ENCODE results near the gene FRYL. TPM values are rescaled to one million over a fixed set of nuclear protein-coding genes. Genes with fewer than 3 reads are reported as not detected.

FRYL gene
- total RNA-seq, 1 experiment from 2014 or later, result 43.5 TPM

DNA sequence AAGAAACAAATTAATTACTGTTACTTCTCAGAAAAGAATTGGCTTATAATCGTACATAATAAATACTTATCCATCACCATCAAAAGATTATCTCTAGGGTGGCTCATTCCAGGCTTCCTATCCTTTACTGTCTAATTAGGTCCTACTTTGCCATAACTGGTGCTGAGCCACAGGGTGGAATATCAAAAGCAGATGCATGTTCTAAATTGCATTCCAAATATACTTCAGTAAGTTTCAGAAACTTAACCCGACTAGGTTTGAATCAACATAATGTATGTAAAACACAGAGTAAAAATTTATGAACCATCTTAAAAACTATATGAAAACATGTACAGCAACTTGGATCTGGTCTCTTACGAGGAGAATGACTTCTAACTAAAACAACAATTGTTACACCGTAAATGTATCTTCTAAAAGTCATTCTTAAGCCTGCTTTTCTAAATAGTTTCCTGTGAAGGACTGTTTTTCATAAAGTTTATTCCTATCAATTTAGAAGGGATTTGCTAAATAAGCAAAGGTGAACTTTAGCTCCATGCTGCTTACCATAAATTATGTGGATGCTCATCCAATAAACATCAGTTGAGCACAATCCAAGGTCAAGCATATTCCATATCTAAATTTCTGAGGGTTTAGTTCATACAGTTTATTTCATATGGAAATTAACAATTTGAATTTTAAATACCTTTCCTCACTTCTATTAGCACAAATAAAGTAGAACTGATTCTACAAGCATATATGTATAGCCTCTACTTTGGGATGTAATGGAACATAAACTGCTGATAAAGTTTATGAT is 276.6 kb downstream of the FRYL start:
- no peak for DNase-seq (ENCODE audit: low read depth, low spot score)
- in situ Hi-C loops (cut with HindIII; ENCODE audit: low pct_unique_long_range_greater_than_20kb, low sequenced_read_pairs), result no loop called here

DNA sequence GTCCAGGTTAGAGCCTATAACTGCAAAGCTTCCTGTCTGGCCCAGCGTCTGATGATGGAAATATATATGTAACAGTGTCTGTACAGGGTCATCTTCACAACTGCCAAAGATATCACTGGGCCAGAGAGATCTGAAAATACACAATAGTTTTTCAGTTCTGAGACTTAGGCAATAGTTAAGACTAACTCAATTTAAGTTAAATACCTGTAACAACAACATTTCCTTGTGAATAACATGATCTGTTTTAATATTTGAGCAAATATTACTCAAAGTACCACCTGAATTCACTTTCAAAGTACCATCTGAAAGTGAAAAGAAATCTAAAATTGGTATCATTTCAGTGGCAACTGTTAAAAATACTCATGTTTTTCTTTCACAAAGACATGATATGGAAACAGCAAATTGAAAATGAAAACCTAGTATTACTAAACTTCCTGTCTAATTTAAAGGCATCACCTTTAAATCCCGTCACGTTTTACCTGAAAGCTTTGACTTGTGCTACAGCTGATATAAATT is 280.5 kb downstream of the FRYL start:
- in situ Hi-C loops (cut with HindIII; ENCODE audit: low pct_unique_long_range_greater_than_20kb, low sequenced_read_pairs), result no loop called here
- no peak for DNase-seq (ENCODE audit: low read depth, low spot score)

DNA sequence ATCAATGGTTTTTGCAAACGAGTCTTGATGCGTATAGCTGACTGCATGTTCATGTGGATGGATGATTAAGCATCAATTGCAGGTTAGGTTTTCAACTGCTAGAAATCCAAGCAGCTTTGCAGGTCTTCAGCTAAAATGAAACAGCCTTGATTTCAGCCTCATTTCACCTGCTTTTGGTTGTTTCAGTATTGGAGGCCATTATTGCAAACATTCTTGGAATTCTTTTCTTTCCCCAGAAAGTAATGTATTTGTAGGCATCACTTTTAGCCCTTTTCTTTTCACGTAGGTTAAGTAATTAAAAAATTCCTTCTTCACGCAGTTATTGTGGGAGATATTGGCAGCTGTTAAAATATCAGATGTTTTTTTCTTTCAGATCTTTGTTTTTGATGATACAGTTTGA is 281.2 kb downstream of the FRYL start:
- in situ Hi-C loops (cut with HindIII; ENCODE audit: low pct_unique_long_range_greater_than_20kb, low sequenced_read_pairs), result no loop called here

DNA sequence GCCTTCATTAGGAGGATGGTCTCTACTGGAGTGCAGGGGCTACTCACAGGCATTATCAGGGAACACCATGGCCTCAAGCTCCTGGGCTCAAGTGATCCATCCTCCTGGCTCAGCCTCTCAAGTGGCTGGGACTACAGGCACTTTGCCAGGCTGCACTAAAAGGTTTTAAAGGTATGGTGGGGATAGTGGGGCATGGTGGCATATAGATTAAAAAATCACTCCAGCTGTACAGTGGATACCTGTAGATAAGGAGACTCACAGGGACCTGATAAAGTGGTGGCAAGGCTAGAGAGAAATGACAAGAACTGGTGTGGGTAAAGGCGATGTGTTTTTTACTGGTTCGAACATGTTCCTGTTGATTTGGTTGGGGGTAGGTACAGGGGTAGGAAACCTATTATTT is 284.1 kb downstream of the FRYL start:
- in situ Hi-C loops (cut with HindIII; ENCODE audit: low pct_unique_long_range_greater_than_20kb, low sequenced_read_pairs), result no loop called here
- DNase-seq (ENCODE audit: low read depth, low spot score), result no peak

More for the DNA sequence above, 281.2 kb downstream of the FRYL start:
- no peak for DNase-seq (ENCODE audit: low read depth, low spot score)

DNA sequence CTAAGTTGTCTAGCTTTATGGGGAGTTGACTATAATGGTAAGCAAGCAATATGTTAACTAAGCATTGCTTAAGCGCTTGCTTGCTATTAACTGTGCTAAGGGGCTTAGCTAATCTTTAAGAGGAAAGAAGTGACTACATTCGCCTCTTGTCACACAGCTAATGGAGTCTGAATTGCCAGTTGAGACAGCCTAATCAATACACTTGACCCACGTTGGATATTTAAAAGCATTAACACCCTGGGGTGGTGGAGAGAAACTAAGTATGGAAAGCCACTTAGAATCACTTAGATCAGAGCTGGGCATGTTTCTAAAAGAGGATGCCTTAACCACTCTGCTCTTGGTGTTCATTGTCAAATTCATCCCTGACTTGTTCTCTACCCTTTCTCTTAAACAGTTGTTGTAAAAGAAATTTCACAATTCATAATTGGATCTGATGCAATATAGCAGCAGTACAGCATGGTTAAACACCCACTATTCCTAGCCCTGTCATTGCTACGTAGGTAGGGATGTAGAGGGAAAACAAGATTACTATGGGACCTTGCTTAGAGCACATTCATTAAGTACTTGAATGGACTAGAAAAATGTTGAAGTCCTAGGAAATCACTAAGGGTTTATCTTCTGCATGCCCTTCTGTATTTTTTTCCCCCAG is 286.5 kb downstream of the FRYL start:
- no peak for DNase-seq (ENCODE audit: low read depth, low spot score)
- in situ Hi-C loops (cut with HindIII; ENCODE audit: low pct_unique_long_range_greater_than_20kb, low sequenced_read_pairs), result no loop called here

DNA sequence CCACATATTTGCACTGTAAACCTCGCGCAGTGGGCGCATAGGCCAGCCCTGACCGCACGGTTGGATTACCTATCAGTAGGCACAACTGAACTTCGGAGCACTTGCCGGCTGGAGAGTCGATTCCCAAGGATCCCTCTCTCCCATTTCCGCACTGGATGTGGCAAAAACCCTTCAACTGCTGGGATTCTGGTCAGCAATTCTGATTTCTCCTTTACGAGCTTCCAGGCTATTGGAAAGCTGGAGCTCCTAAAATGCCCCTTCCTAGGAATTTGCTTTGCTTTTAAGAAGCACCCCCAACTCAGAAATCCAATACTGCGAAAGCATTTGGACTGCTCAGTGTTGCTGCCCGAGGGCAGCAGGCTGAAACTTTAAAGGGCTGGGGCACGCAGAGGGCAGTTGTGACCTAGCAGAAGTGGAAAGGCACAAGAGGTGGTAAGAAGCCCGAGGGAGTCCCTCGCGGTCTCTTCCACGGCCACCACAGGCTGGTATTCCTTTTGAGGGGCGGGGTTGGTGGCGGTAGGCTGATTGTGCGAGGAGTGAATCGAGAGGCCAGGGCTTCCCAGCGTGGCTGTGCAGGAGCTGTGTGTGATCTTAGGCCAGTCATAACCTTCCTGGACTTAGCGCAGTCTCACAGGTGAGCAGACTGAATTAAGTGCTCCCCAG is 288.4 kb downstream of the FRYL start:
- in situ Hi-C loops (cut with HindIII; ENCODE audit: low pct_unique_long_range_greater_than_20kb, low sequenced_read_pairs), result no loop called here
- no peak for DNase-seq (ENCODE audit: low read depth, low spot score)

DNA sequence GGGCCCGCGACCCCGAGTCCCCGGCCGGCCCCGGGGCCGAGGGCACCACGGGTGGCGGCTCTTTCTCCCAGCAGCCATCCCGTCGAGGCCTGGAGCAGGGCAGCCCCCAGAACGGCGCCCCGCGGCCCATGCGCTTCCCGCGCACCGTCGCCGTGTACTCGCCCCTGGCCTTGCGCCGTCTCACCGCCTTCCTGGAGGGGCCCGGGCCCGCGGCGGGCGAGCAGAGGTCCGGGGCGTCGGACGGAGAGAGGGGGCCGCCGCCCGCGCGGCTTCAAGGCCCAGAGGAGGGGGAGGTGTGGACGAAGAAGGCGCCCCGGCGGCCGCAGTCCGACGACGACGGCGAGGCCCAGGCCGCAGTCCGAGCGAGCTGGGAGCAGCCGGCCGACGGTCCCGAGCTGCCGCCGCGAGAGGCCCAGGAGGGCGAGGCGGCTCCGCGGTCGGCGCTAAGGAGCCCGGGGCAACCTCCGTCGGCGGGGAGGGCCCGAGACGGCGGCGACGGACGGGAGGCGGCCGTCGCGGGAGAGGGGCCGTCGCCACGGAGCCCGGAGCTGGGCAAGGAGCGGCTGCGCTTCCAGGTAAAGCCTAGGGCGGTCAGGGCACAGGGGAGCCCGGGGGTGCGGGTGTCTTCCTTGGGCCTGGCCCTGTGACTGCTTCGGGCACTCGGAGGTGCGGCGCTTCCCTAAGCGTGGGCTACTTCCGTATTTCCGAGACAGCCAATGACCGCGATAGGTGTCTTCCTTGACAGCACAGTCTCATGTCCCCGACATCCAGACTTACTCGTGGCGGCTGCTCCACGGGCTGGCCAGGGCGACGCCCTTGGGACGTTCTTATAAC is 289.2 kb downstream of the FRYL start:
- in situ Hi-C loops (cut with HindIII; ENCODE audit: low pct_unique_long_range_greater_than_20kb, low sequenced_read_pairs), result no loop called here
- no peak for DNase-seq (ENCODE audit: low read depth, low spot score)

DNA sequence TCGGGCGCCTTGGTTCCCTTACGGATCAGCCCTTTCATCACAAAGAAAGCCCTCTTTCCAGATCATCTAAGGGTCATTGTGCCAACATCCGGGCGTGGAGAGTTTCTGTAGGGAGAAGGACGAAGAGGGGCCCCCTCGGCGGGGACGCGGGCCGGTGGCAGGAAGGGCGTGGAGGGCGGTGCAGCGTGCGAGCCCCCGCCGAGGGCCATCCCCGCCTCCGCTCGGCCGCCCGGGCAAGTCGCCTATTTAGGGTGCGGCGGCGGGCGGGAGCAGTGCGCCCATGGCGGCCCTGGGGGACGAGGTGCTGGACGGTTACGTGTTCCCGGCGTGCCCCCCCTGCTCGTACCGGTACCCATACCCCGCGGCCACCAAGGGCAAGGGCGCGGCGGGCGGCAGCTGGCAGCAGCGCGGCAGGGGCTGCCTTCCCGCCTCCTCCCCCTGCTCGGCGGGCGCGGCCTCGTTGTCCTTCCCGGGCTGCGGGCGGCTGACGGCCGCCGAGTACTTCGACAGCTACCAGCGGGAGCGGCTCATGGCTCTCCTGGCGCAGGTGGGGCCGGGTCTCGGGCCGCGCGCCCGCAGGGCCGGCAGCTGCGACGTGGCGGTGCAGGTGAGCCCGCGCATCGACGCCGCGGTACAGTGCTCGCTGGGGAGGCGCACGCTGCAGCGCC is 289.9 kb downstream of the FRYL start, which contains the start of gene ZAR1:
Gene ZAR1 (plus strand): TSS at position 241 of the 668 bp plus-strand sequence. CDS start 40 bp downstream, at position 281.
- in situ Hi-C loops (cut with HindIII; ENCODE audit: low pct_unique_long_range_greater_than_20kb, low sequenced_read_pairs), result no loop called here
- DNase-seq (ENCODE audit: low read depth, low spot score), result no peak

DNA sequence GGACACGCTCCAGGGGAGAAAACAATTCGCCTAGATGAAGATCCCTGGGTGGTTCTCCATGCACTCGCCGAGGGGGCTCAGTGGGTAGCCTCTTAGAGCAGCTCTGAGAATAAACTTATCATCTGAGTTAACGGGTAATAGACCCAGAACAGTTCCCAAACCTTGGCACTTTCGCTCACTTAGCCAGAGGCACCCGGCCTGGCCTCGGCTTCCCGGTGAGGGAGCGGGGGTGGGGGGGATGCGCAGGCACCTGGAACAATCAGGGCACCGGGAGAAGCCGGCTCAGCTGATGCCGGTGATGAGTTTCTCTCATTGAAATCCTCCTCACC is 290.4 kb downstream of the FRYL start:
- in situ Hi-C loops (cut with HindIII; ENCODE audit: low pct_unique_long_range_greater_than_20kb, low sequenced_read_pairs), result no loop called here
- DNase-seq (ENCODE audit: low read depth, low spot score), result no peak

DNA sequence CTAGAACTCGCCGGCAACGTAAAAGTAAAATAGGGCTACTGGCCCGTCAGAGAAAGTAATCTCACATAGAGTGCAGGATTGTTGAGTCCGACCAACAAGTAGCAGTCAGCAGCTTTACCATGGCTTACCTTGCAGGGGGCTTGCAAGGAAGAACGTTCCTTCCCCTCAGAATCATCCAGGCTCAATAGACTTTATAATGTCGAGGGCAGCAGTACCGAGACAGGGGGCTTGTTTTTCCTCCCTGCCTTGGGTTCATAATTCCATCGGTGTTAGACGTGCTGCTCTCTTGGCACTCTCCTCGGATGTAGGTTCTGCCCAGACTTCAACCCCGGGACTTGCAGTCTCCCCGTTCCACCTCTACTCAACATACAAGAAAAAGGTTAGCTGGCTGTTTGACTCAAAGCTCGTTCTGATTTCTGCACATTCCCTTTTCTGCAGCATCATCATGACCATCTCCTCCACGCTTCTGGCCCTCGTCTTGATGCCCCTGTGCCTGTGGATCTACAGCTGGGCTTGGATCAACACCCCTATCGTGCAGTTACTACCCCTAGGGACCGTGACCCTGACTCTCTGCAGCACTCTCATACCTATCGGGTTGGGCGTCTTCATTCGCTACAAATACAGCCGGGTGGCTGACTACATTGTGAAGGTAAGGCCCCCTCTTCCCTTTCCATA is 295.4 kb downstream of the FRYL start:
- in situ Hi-C loops (cut with HindIII; ENCODE audit: low pct_unique_long_range_greater_than_20kb, low sequenced_read_pairs), result no loop called here

DNA sequence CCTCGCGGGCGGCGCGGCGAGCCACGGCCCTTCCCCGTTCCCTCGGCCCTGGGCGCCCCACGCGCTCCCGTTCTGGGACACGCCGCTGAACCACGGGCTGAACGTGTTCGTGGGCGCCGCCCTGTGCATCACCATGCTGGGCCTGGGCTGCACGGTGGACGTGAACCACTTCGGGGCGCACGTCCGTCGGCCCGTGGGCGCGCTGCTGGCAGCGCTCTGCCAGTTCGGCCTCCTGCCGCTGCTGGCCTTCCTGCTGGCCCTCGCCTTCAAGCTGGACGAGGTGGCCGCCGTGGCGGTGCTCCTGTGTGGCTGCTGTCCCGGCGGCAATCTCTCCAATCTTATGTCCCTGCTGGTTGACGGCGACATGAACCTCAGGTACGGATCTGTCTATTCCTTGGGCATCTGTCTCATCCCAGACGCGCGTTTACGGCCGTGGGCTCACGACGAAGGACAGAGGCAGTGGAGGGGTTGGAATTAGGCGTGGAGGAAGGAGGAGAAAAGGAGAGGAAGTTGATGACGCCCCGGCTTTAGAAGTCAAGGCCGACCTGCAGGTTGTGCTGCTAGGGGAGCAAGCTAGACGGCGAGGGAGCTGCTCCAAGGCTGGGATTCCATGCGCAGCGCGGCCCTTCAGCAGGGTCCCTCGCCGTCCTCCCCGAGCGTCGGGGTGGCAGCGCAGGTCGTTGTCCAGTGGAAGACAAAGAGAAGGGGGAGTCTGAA is 296.1 kb downstream of the FRYL start:
- DNase-seq (ENCODE audit: low read depth, low spot score), result no peak
- in situ Hi-C loops (cut with HindIII; ENCODE audit: low pct_unique_long_range_greater_than_20kb, low sequenced_read_pairs), result no loop called here

More for the DNA sequence above, 295.4 kb downstream of the FRYL start:
- no peak for DNase-seq (ENCODE audit: low read depth, low spot score)

DNA sequence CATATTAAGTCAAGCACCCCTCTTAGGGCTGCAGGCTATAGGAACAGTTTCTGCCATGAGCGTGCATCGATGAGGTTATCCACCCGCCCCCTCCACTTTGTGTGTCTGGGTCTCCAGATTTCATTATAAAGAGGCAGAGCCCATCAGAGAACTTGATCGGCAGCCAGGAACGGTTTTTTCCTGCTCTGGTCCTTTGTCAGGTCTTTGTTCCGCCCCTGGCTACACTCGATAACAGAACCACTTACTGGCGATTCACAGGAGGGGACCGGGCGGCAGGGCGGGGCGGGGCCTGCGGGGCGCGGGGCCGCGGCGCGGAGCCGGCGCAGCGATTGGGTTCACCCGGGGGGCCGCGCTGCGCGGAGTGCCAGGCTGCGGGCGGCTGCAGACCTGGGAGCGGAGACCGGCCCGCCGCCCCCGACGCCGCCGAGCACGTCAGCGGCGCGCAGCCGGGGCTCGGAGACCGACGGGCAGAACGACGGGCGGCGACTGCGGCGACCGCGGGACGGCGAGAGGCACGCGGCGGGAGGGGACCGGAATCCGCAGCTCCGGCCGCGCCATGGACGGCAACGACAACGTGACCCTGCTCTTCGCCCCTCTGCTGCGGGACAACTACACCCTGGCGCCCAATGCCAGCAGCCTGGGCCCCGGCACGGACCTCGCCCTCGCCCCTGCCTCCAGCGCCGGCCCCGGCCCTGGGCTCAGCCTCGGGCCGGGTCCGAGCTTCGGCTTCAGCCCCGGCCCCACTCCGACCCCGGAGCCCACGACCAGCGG is 296.9 kb downstream of the FRYL start, which contains the start of gene SLC10A4:
Gene SLC10A4 (plus strand): TSS at position 338 of the 771 bp plus-strand sequence. CDS start 219 bp downstream, at position 557.
- no peak for DNase-seq (ENCODE audit: low read depth, low spot score)
- in situ Hi-C loops (cut with HindIII; ENCODE audit: low pct_unique_long_range_greater_than_20kb, low sequenced_read_pairs), result no loop called here

DNA sequence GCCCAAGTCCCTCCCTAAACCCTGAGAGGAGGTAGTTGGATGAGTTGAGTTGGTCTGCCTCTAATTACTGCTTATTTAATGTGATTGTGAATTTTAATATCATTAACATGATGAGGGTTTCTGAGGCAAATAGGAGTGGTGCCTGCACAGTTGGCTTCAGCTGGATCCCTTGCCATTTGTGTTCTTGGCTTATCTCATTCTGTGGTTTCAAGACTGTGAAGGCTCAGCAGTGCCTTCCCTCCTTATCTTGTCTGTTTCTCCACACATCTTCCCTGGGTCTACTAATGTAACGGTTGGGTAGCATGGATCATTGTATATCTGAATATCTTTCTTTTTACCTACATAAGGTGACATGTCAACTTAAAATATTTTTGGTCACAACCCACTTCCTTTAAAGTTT is 298.5 kb downstream of the FRYL start:
- in situ Hi-C loops (cut with HindIII; ENCODE audit: low pct_unique_long_range_greater_than_20kb, low sequenced_read_pairs), result no loop called here
- DNase-seq (ENCODE audit: low read depth, low spot score), result no peak

DNA sequence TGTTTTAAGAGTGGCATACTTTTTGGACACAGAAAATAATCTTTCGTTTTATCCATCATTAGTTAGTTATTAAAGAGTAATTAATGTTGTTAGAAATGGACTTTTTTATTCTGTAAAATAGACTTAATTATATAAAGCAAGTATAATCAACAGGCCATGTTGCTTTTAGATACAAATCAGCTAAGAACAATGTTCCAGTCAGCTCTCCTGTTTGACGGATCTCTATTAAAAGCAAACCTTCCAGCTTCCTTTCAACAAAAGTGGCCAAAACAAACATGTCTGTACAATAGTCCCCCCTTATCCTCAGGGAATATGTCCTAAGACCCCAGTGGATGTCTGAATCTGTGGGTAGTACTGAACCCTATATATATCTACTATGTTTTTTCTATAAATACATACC is 301.8 kb downstream of the FRYL start:
- DNase-seq (ENCODE audit: low read depth, low spot score), result no peak
- in situ Hi-C loops (cut with HindIII; ENCODE audit: low pct_unique_long_range_greater_than_20kb, low sequenced_read_pairs), result no loop called here

DNA sequence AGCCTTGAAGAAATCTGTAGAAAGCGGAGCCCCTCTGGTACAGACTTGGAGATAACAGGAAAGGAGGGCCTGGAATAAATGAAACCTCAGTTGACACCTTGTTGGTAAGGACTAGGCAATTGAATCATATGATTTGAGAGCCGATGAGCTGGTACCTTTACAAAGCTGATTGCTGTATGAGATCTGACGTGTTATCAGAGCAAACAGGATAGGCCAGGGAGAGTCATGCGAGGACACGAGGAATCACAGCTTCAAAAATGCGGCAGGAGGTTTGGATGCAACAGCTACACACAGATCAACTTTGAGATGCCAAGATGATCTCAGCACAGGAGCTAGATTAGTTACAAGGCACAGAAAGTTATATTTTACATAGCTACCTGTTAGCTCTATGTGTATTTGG is 304.3 kb downstream of the FRYL start:
- DNase-seq (ENCODE audit: low read depth, low spot score), result no peak
- in situ Hi-C loops (cut with HindIII; ENCODE audit: low pct_unique_long_range_greater_than_20kb, low sequenced_read_pairs), result no loop called here
